ENCODE data around the gene CUL7.

- TF ChIP-seq, protein P1, sequence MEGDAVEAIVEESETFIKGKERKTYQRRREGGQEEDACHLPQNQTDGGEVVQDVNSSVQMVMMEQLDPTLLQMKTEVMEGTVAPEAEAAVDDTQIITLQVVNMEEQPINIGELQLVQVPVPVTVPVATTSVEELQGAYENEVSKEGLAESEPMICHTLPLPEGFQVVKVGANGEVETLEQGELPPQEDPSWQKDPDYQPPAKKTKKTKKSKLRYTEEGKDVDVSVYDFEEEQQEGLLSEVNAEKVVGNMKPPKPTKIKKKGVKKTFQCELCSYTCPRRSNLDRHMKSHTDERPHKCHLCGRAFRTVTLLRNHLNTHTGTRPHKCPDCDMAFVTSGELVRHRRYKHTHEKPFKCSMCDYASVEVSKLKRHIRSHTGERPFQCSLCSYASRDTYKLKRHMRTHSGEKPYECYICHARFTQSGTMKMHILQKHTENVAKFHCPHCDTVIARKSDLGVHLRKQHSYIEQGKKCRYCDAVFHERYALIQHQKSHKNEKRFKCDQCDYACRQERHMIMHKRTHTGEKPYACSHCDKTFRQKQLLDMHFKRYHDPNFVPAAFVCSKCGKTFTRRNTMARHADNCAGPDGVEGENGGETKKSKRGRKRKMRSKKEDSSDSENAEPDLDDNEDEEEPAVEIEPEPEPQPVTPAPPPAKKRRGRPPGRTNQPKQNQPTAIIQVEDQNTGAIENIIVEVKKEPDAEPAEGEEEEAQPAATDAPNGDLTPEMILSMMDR (IDR thresholded peaks at IDR 0.05; ENCODE audit: low read depth, low read length) = no peak
- TF ChIP-seq MYC (IDR thresholded peaks at IDR 0.05; ENCODE audit: low read depth, low read length) = no peak
Observed at GRCh38 chr6:43101497-43101896, 47.8 kb upstream of the CUL7 start.
